Fibroblast of skin of back (primary cell): Measurements from ENCODE around the gene CYLD.

ENCODE experiments used
- DNase-seq: peaks from one replicate; pipeline ENCODE4 v3.0.0-alpha.2; 2013

CYLD gene

DNA sequence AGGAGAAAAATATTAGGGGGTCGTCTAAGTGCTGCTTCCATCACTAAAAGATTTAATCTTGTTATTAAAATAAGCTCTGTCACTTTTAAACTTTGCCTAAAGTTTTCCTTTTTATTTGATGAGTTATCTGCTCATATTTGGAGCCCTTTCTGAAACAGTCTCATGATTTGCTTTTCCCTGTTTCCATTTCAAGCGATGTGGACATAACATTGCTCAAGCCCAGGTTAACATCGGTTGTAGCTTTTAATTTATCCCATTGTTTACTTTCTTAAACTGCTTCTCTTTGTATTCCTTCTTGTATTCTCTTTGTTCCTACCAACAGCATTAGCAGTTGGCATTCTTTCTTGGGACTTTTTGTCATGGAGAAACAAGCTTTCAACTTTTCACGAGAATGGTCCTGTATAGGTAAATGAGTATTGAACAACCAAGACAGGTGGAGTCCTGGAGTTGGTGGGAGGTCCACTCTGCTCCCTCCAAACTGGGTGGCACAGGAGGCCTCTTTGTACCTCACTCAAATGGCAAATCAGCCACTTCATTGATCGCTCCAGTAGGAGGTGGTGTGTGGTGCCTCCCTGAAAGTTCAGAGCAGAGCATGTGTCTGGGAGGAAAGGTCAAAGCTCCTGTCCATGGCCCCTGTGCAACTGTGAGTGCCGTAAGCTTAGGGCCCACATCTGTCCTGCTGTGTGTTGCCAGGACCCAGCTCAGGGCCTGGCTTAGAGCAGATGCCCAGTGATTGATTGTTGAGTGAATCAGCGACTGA, 107.0 kb downstream of the CYLD start:
- DNase-seq: no peak
